Hepatocyte (in vitro differentiated cells): ENCODE results near the gene MAP3K2. TPM values are rescaled to one million over a fixed set of nuclear protein-coding genes. Genes with fewer than 3 reads are reported as not detected.

ENCODE experiments used
- DNase-seq: peaks from one replicate; pipeline ENCODE4 v3.0.0-alpha.2; 2016; ENCODE audit warnings: low spot score
- H2AFZ ChIP-seq: fragments of 200-600 bp; sonication (generic); 2 replicates; pipeline ENCODE4 v1.6.0; 2016; ENCODE audit warnings: antibody characterized with exemption, mild to moderate bottlenecking
- H3K27ac ChIP-seq: fragments of 200-600 bp; sonication (generic); 2 replicates; pipeline ENCODE4 v1.5.1; 2016; ENCODE audit warnings: mild to moderate bottlenecking
- H3K27me3 ChIP-seq: fragments of 200-600 bp; sonication (generic); 2 replicates; pipeline ENCODE4 v1.6.1; 2016
- H3K36me3 ChIP-seq: fragments of 200-600 bp; sonication (generic); replicated peaks from 2 replicates; pipeline ENCODE4 v1.5.1; 2016; ENCODE audit warnings: low read depth; ENCODE audit not compliant: insufficient read depth
- H3K4me1 ChIP-seq: fragments of 200-600 bp; sonication (generic); 2 replicates; pipeline ENCODE4 v1.5.1; 2016; ENCODE audit warnings: mild to moderate bottlenecking, moderate library complexity; ENCODE audit not compliant: insufficient read depth
- H3K4me2 ChIP-seq: fragments of 200-600 bp; sonication (generic); 2 replicates; pipeline ENCODE4 v1.6.0; 2016
- H3K4me3 ChIP-seq: fragments of 200-600 bp; sonication (generic); 2 replicates; pipeline ENCODE4 v1.5.1; 2016; ENCODE audit warnings: mild to moderate bottlenecking
- H3K79me2 ChIP-seq: fragments of 200-600 bp; sonication (generic); 2 replicates; pipeline ENCODE4 v1.6.0; 2017; ENCODE audit warnings: mild to moderate bottlenecking
- H3K9me2 ChIP-seq: fragments of 200-600 bp; sonication (generic); replicated peaks from 2 replicates; pipeline ENCODE4 v1.6.0; 2017; ENCODE audit warnings: mild to moderate bottlenecking; ENCODE audit not compliant: insufficient read depth
- H3K9me3 ChIP-seq: fragments of 200-600 bp; sonication (generic); 2 replicates; pipeline ENCODE4 v1.5.1; 2016; ENCODE audit warnings: low read depth, mild to moderate bottlenecking
- H4K20me1 ChIP-seq: fragments of 200-600 bp; sonication (generic); 2 replicates; pipeline ENCODE4 v1.6.0; 2016; ENCODE audit warnings: mild to moderate bottlenecking; ENCODE audit not compliant: insufficient read depth, poor library complexity, severe bottlenecking
- CTCF ChIP-seq: fragments of 200-600 bp; sonication (generic); IDR thresholded peaks from 2 replicates; pipeline ENCODE4 v1.5.1; 2016; ENCODE audit warnings: antibody characterized with exemption, mild to moderate bottlenecking; ENCODE audit not compliant: poor library complexity
- EZH2 ChIP-seq: fragments of 200-600 bp; sonication (generic); IDR thresholded peaks from 2 replicates; pipeline ENCODE4 v1.6.1; 2016; ENCODE audit warnings: antibody characterized with exemption, mild to moderate bottlenecking, borderline replicate concordance
- EZH2phosphoT487 ChIP-seq: fragments of 200-600 bp; sonication (generic); IDR thresholded peaks from one replicate; pipeline ENCODE4 v1.6.1; 2018; ENCODE audit warnings: antibody characterized with exemption, mild to moderate bottlenecking, low read depth, moderate library complexity; ENCODE audit not compliant: unreplicated experiment, severe bottlenecking
- whole genome bisulfite sequencing: methylation state at CpG from one replicate; pipeline ENCODE4 v1.1.6; 2016; ENCODE audit warnings: low lambda C conversion rate; ENCODE audit errors: missing lambda C conversion rate; 5-methylcytosine and 5-hydroxymethylcytosine counted together
- polyA plus RNA-seq: library from polyadenylated mRNA; unstranded; fragments of >200 nt; fragmentation: Nextera tagmentation; extraction: Ambion mirVana; gene quantifications from 2 replicates; pipeline ENCODE4 v1.2.1, GENCODE V29; 2016
- total RNA-seq: library from RNA; depleted of rRNA; stranded (reverse); fragments of >200 nt; gene quantifications from 2 replicates; pipeline ENCODE4 v1.2.3, GENCODE V29; 2014

MAP3K2 gene
- total RNA-seq = 42.9 and 52.5 TPM in 2 replicates
- polyA plus RNA-seq = 28.5 and 35.7 TPM in 2 replicates

- H3K4me1 ChIP-seq = peaks cover 27% of the 10 kb centered on the region
- no peaks in the 10 kb centered on the region for H3K36me3 ChIP-seq
- H3K9me2 ChIP-seq = no peaks in the 10 kb centered on the region
- peak; percentile 98 for DNase-seq
- peak within 1 kb of the TSS; percentile 99 for H2AFZ ChIP-seq
- H3K27ac ChIP-seq = peak within 1 kb of the TSS; percentile 100
- under 1% methylated on average over 40 of the region's 100 CpGs for WGBS
- peaks cover 41% of the 10 kb centered on the region for H3K79me2 ChIP-seq
- H3K4me3 ChIP-seq = peak within 1 kb of the TSS; percentile 94
- H3K27me3 ChIP-seq = no peaks in the 10 kb centered on the region
- peak within 1 kb of the TSS; percentile 91 for H3K4me2 ChIP-seq
- no peaks in the 10 kb centered on the region for H3K9me3 ChIP-seq
- TF ChIP-seq EZH2phosphoT487 = no peak
- TF ChIP-seq EZH2 = no peak
- TF ChIP-seq CTCF = no peak
- H4K20me1 ChIP-seq = peaks cover 36% of the 10 kb centered on the region
These were observed at the start of gene MAP3K2 for GRCh38 chr2:127387655-127388422. Gene MAP3K2 (minus strand): TSS chr2:127387975. CDS start chr2:127343129, 44,846 bp downstream.

GRCh38 chr2:127437056-127437455 lies 49.3 kb upstream of the MAP3K2 start:
- no peak for TF ChIP-seq EZH2phosphoT487
- Histone ChIP-seq H3K36me3 (no peaks in the 10 kb centered on the region), H3K4me1 (peaks cover 12% of the 10 kb centered on the region), H3K9me2 (no peaks in the 10 kb centered on the region), H3K27me3 (no peaks in the 10 kb centered on the region), H3K4me2 (no peak overlapping the region), H3K9me3 (no peaks in the 10 kb centered on the region), H4K20me1 (no peaks in the 10 kb centered on the region), H2AFZ (no peak overlapping the region), H3K27ac (peak overlapping the region; percentile 91), H3K4me3 (no peak overlapping the region), H3K79me2 (no peaks in the 10 kb centered on the region)
- 94% methylated on average over 9 of the region's 9 CpGs for WGBS
- no peak for DNase-seq

GRCh38 chr2:127434515-127434914 lies 46.7 kb upstream of the MAP3K2 start:
- Histone ChIP-seq H3K9me3 (no peaks in the 10 kb centered on the region), H3K9me2 (no peaks in the 10 kb centered on the region), H3K4me2 (no peak overlapping the region), H3K4me3 (no peak overlapping the region), H3K79me2 (no peaks in the 10 kb centered on the region), H3K36me3 (no peaks in the 10 kb centered on the region), H2AFZ (no peak overlapping the region), H4K20me1 (no peaks in the 10 kb centered on the region), H3K4me1 (peaks cover 12% of the 10 kb centered on the region), H3K27me3 (no peaks in the 10 kb centered on the region), H3K27ac (no peak overlapping the region)
- TF ChIP-seq EZH2 (no peak), CTCF (no peak), EZH2phosphoT487 (no peak)
- 98% methylated on average over 6 of the region's 6 CpGs for WGBS
- DNase-seq = no peak

- Histone ChIP-seq H3K9me3 (no peaks in the 10 kb centered on the region), H3K27ac (no peak overlapping the region), H3K79me2 (no peaks in the 10 kb centered on the region), H2AFZ (no peak overlapping the region), H3K27me3 (no peaks in the 10 kb centered on the region), H3K4me2 (no peak overlapping the region), H3K36me3 (no peaks in the 10 kb centered on the region), H3K4me1 (no peaks in the 10 kb centered on the region), H3K4me3 (no peak overlapping the region), H3K9me2 (no peaks in the 10 kb centered on the region), H4K20me1 (no peaks in the 10 kb centered on the region)
- TF ChIP-seq EZH2phosphoT487 (no peak), EZH2 (no peak), CTCF (no peak)
- 78% methylated on average over 14 of the region's 14 CpGs for WGBS
- DNase-seq = no peak
These were observed 43.7 kb upstream of the MAP3K2 start for GRCh38 chr2:127431408-127432023.
